OCI-LY3 (cell line): ENCODE data around the gene FAM149B1.
A peak's percentile ranks its signal among the peaks of the same experiment; 100 is the strongest.

Experiments used
- H2AFZ ChIP-seq: fragments of 200-600, 300-600 bp; shearing (Covaris generic); 2 replicates; pipeline ENCODE4 v1.6.0; 2014; ENCODE audit warnings: antibody characterized with exemption, low read depth, low read length
- H3K27ac ChIP-seq: fragments of 200-600, 300-600 bp; sonication (generic); 2 replicates; pipeline ENCODE4 v1.5.1; 2014; ENCODE audit warnings: mild to moderate bottlenecking, low read length, moderate library complexity, mixed read lengths
- H3K27me3 ChIP-seq: fragments of 200-600, 300-600 bp; sonication (generic); 2 replicates; pipeline ENCODE4 v1.6.1; 2014; ENCODE audit warnings: low read depth, low read length, mixed read lengths
- H3K36me3 ChIP-seq: fragments of 200-600, 300-600 bp; sonication (generic); replicated peaks from 2 replicates; pipeline ENCODE3; 2014; ENCODE audit warnings: low read depth, low read length, mixed read lengths
- H3K4me1 ChIP-seq: fragments of 300-600, 200-600 bp; sonication (generic); 2 replicates; pipeline ENCODE4 v1.6.1; 2014; ENCODE audit warnings: low read length, mixed read lengths
- H3K4me2 ChIP-seq: fragments of 200-600, 300-600 bp; sonication (generic); 2 replicates; pipeline ENCODE4 v1.6.1; 2014; ENCODE audit warnings: low read length, mixed read lengths
- H3K4me3 ChIP-seq: fragments of 300-600, 200-600 bp; sonication (generic); 2 replicates; pipeline ENCODE4 v1.5.1; 2014; ENCODE audit warnings: antibody characterized with exemption, mild to moderate bottlenecking, low read length, moderate library complexity
- H3K79me2 ChIP-seq: fragments of 300-600, 200-600 bp; shearing (Covaris generic); 2 replicates; pipeline ENCODE4 v1.6.1; 2014; ENCODE audit warnings: mild to moderate bottlenecking, low read length, mixed read lengths
- H3K9ac ChIP-seq: fragments of 300-600, 200-600 bp; shearing (Covaris generic); 2 replicates; pipeline ENCODE4 v1.6.0; 2014; ENCODE audit warnings: mild to moderate bottlenecking, low read length, moderate library complexity
- H3K9me3 ChIP-seq: fragments of 200-600, 300-600 bp; shearing (Covaris generic); 2 replicates; pipeline ENCODE4 v1.6.1; 2014; ENCODE audit warnings: low read length, mixed read lengths; ENCODE audit not compliant: insufficient read depth
- H4K20me1 ChIP-seq: fragments of 200-600, 300-600 bp; sonication (generic); 2 replicates; pipeline ENCODE4 v1.6.1; 2016; ENCODE audit warnings: low read length, mixed read lengths; ENCODE audit not compliant: insufficient read depth
- CTCF ChIP-seq: fragments of 200-600, 300-600 bp; sonication (generic); IDR thresholded peaks from 2 replicates; pipeline ENCODE4 v1.5.1; 2014; ENCODE audit warnings: antibody characterized with exemption, low read length, low read depth
- EZH2phosphoT487 ChIP-seq: fragments of 200-600 bp; shearing (Covaris generic); IDR thresholded peaks from 2 replicates; pipeline ENCODE4 v1.6.1; 2018; ENCODE audit warnings: antibody characterized with exemption, mixed run types, low read depth

The FAM149B1 gene

GRCh38 chr10:73166972-73167371 lies 947 bp upstream of the FAM149B1 start:
- TF ChIP-seq CTCF (no peak), EZH2phosphoT487 (no peak)
- Histone ChIP-seq H3K36me3 (peaks cover 7% of the 10 kb centered on the region), H3K27me3 (no peaks in the 10 kb centered on the region), H3K4me1 (peaks cover 8% of the 10 kb centered on the region), H3K79me2 (peaks cover 63% of the 10 kb centered on the region), H3K27ac (no peak overlapping the region), H3K9ac (peak overlapping the region; percentile 91), H4K20me1 (no peaks in the 10 kb centered on the region), H2AFZ (no peak overlapping the region), H3K4me3 (peak overlapping the region; percentile 90), H3K9me3 (no peaks in the 10 kb centered on the region), H3K4me2 (peak overlapping the region; percentile 65)

GRCh38 chr10:73167458-73167782 lies 499 bp upstream of the FAM149B1 start:
- Histone ChIP-seq H2AFZ (peak overlapping the region; percentile 78; the same call in 1 of the 2 replicates), H3K27me3 (no peaks in the 10 kb centered on the region), H3K9ac (peak overlapping the region; percentile 91), H3K9me3 (no peaks in the 10 kb centered on the region), H3K27ac (peak overlapping the region; percentile 56), H3K4me1 (peaks cover 8% of the 10 kb centered on the region), H3K4me2 (peak overlapping the region; percentile 65), H4K20me1 (no peaks in the 10 kb centered on the region), H3K4me3 (peak overlapping the region; percentile 90), H3K36me3 (peaks cover 7% of the 10 kb centered on the region), H3K79me2 (peaks cover 58% of the 10 kb centered on the region)
- TF ChIP-seq CTCF (no peak), EZH2phosphoT487 (no peak)

GRCh38 chr10:73168465-73168803 lies 515 bp downstream of the FAM149B1 start:
- Histone ChIP-seq H4K20me1 (no peaks in the 10 kb centered on the region), H3K9me3 (no peaks in the 10 kb centered on the region), H3K4me3 (peak overlapping the region; percentile 90), H3K79me2 (peaks cover 49% of the 10 kb centered on the region), H2AFZ (peak overlapping the region; percentile 41; the same call in 1 of the 2 replicates), H3K9ac (peak overlapping the region; percentile 91), H3K27ac (peak overlapping the region; percentile 56), H3K27me3 (no peaks in the 10 kb centered on the region), H3K4me2 (peak overlapping the region; percentile 80), H3K4me1 (peaks cover 8% of the 10 kb centered on the region), H3K36me3 (peaks cover 3% of the 10 kb centered on the region)
- no peak for TF ChIP-seq CTCF
- no peak for TF ChIP-seq EZH2phosphoT487

- Histone ChIP-seq H3K4me1 (peaks cover 8% of the 10 kb centered on the region), H3K27ac (no peak overlapping the region), H3K4me2 (no peak overlapping the region), H2AFZ (no peak overlapping the region), H4K20me1 (no peaks in the 10 kb centered on the region), H3K9me3 (no peaks in the 10 kb centered on the region), H3K27me3 (no peaks in the 10 kb centered on the region), H3K4me3 (no peak overlapping the region), H3K36me3 (no peaks in the 10 kb centered on the region), H3K9ac (no peak overlapping the region), H3K79me2 (peaks cover 44% of the 10 kb centered on the region)
- TF ChIP-seq EZH2phosphoT487 (no peak), CTCF (no peak)
Measured at GRCh38 chr10:73169320-73169719, 1.4 kb downstream of the FAM149B1 start.
